SK-N-MC (cell line): ENCODE results near the gene KRT82.
"Not testable (repeated sequence)": the region's sequence is repeated elsewhere in the genome, so short reads cannot be mapped to it uniquely, and the experiment has no call there.

Experiments used
- DNase-seq: peaks from one replicate; pipeline ENCODE4 v3.0.0-alpha.2; 2011; ENCODE audit warnings: low read depth, low spot score
- H3K27ac ChIP-seq: fragments of 200-600 bp; sonication (generic); 2 replicates; pipeline ENCODE4 v1.5.1; 2016; ENCODE audit warnings: mixed run types
- H3K36me3 ChIP-seq: fragments of 200-600 bp; sonication (generic); 2 replicates; pipeline ENCODE4 v1.6.1; 2017; ENCODE audit warnings: antibody characterized with exemption, low read length, mixed read lengths; ENCODE audit not compliant: insufficient read depth
- H3K4me3 ChIP-seq: fragments of 200-600 bp; sonication (generic); 2 replicates; pipeline ENCODE4 v1.5.1; 2016
- H3K9ac ChIP-seq: fragments of 200-600 bp; sonication (generic); 2 replicates; pipeline ENCODE4 v1.8.0; 2017; ENCODE audit warnings: mixed run types, mixed read lengths; ENCODE audit not compliant: insufficient read length
- H3K9me3 ChIP-seq: fragments of 200-600 bp; sonication (generic); 2 replicates; pipeline ENCODE4 v1.6.1; 2017; ENCODE audit warnings: low read depth, mild to moderate bottlenecking, antibody characterized with exemption, low read length, moderate library complexity, mixed read lengths
- EZH2 ChIP-seq: fragments of 200-600 bp; sonication (generic); IDR thresholded peaks from one replicate; pipeline ENCODE4 v1.6.1; 2017; ENCODE audit warnings: antibody characterized with exemption
- FOXP2 ChIP-seq: optimal IDR thresholded peaks from 2 replicates; pipeline ENCODE3; 2011; ENCODE audit warnings: mild to moderate bottlenecking, moderate library complexity; ENCODE audit not compliant: insufficient read depth; ENCODE audit errors: extremely low read length, control extremely low read depth
- POLR2AphosphoS5 ChIP-seq: IDR thresholded peaks from 2 replicates; pipeline ENCODE4 v1.6.1; 2012; ENCODE audit warnings: mild to moderate bottlenecking, low read depth, low read length, borderline replicate concordance

Gene KRT82

DNA sequence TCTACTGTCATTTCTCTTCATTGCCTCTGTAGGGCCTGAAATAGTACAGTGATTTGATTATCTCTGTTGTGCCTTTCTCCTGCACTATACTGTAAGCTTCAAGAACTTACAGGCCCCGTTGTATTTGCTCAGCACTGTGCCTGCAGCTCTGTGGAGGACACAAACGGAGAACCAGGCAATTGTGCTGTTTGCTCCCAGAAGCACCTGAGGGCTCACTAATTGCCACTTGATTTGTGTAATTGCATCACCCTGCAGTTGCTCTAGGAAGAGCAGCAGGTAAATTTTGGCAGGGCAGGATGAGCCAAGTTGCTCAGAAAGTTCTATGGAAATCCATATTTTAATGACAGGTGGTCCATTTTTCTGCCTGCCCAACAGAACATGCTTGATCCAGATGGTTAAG lies 11.6 kb upstream of the KRT82 start:
- no peak for DNase-seq
- H3K4me3 ChIP-seq: no peak overlapping the region
- no peak overlapping the region for H3K9ac ChIP-seq
- H3K9me3 ChIP-seq: no peaks in the 10 kb centered on the region
- no peaks in the 10 kb centered on the region for H3K36me3 ChIP-seq
- TF ChIP-seq FOXP2 (no peak), POLR2AphosphoS5 (no peak)
- no peak overlapping the region for H3K27ac ChIP-seq

DNA sequence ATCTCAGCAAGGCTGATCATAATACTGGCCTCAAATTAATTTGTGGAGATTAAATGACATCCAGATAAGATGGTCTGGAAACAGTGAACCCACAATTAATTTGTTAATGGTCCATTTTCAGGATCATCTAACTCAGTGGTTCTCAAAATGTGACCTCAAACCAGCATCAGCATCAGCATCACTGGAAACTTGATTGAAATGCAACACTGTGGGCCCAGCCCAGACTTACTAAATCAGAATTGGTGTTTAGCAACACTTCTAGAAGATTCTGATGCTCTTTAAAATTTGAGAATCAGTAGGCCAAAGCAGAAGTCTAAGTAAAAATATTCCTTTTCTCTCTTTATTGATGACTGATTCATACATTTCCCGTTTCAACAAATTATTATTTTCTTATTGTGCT lies 10.7 kb upstream of the KRT82 start:
- Histone ChIP-seq H3K9ac (no peak overlapping the region), H3K4me3 (no peak overlapping the region), H3K36me3 (no peaks in the 10 kb centered on the region), H3K27ac (no peak overlapping the region), H3K9me3 (no peaks in the 10 kb centered on the region)
- no peak for TF ChIP-seq EZH2
- no peak for TF ChIP-seq FOXP2
- no peak for TF ChIP-seq POLR2AphosphoS5
- no peak for DNase-seq

DNA sequence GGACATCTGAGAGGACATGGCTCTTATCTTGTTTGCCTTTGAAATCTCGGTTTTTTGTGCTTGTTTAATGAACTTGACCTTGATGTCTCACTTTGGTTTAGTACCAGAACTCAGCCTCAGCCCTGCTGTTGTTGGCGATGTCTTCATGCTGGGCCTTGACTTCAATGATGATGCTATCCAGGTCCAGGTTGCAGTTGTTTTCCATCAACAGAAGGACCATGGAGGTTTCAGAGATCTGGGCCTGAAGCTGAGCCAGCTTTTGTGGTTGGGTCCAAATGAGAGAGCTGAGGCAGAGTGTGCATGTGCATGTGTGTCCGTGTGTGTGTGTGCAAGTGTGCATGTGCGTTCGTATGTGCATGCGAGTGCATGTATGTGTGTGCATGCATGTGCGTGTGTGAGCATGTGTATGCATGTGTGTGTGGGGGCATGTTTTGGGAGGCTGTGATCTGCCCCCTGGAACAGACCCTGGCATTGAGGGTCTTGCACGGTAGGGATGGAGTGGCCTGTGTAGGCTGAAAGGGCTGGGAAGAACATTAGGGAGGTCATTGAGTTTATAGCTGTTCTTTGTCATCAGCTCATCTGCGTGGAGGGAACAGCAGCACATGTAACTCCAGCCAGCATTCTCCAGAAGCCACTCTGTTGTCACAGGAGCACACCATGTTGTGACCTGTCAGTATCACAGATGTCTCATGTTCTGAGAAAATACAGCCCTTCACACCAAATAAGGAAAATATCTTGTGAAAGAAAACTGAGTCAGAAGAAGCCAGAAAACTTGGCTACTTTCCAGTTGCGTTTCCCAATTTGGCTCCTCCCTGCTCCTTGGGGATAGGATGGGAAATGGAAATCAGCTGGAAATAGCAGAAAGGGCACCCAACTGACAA lies 10.0 kb upstream of the KRT82 start:
- Histone ChIP-seq H3K36me3 (no peaks in the 10 kb centered on the region), H3K4me3 (no peak overlapping the region), H3K27ac (no peak overlapping the region), H3K9ac (no peak overlapping the region), H3K9me3 (no peaks in the 10 kb centered on the region)
- no peak for DNase-seq
- TF ChIP-seq EZH2: no peak
- TF ChIP-seq FOXP2: no peak
- TF ChIP-seq POLR2AphosphoS5: no peak

DNA sequence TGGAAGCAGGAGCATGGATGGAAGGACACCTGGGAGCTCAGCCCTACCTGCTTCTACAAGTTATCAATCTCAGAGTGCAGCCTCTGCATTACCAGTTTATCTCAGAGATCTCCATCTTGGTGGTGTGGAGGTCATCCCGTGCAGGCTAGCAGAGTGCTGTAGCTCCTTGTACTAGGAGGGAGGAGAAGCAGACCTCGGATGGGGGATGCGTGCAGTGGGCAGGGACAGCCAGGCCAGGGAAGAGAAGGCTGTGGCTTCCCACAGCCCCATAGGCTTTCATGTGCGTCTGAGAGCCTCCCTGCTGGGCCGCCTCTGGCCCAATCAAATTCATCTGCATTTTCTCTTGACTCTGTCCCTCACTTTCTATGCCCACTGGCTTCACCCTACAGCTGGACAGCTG lies 8.8 kb upstream of the KRT82 start:
- Histone ChIP-seq H3K9ac (no peak overlapping the region), H3K4me3 (no peak overlapping the region), H3K27ac (no peak overlapping the region), H3K36me3 (no peaks in the 10 kb centered on the region), H3K9me3 (no peaks in the 10 kb centered on the region)
- DNase-seq: no peak
- TF ChIP-seq EZH2: no peak
- TF ChIP-seq POLR2AphosphoS5: no peak
- TF ChIP-seq FOXP2: no peak

DNA sequence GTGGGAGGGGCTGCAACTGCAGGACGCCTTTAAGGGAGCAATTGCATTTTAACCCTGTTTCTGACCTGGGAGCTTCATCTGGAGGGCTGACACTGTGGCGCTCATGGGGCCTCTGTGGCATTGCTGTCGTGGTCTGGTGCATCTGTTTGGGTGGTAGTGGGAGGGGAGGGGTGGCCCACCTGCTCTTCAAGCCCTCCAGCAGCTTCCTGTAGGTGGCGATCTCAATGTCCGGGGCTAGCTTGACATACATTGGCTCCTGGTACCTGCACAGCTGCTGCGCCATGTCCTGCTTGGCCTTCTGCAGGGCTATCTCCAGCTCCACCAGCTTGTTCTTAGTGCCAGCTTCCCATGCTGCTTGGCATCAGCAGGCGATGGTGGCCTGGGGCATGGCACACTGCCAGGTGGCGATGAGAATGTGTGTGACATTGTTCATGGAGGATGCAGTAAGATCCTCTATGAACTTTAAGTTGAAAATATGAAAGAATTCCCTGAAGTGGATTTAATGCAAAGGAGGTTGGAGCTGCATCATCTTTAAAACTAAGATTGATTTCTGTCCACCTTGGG lies 7.7 kb upstream of the KRT82 start:
- no peaks in the 10 kb centered on the region for H3K36me3 ChIP-seq
- DNase-seq: no peak
- no peak overlapping the region for H3K4me3 ChIP-seq
- no peak overlapping the region for H3K9ac ChIP-seq
- no peak for TF ChIP-seq FOXP2
- TF ChIP-seq POLR2AphosphoS5: no peak
- no peak for TF ChIP-seq EZH2
- H3K27ac ChIP-seq: no peak overlapping the region
- no peaks in the 10 kb centered on the region for H3K9me3 ChIP-seq

DNA sequence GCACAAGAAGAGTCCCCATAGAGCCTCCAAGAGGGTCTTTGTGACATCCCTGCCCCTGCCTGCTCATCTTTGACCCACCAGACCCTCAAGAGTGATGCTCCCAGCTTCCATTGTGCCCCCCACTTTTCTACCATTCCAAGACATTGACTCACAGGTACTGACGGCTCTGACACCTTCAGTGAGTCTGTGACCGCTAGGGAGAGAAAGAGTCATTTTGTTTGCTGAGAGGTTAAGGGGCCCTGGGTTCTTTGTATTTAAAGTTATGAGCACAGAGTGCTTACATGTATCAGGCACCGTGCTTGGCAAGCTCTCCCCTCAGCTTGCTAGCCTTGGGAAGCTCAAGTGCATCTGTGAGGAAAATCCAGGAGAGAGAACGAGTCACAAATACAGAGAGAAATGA lies 7.1 kb upstream of the KRT82 start:
- Histone ChIP-seq H3K36me3 (no peaks in the 10 kb centered on the region), H3K9ac (no peak overlapping the region), H3K9me3 (no peaks in the 10 kb centered on the region), H3K27ac (no peak overlapping the region), H3K4me3 (no peak overlapping the region)
- TF ChIP-seq FOXP2 (no peak), EZH2 (no peak)
- no peak for DNase-seq

DNA sequence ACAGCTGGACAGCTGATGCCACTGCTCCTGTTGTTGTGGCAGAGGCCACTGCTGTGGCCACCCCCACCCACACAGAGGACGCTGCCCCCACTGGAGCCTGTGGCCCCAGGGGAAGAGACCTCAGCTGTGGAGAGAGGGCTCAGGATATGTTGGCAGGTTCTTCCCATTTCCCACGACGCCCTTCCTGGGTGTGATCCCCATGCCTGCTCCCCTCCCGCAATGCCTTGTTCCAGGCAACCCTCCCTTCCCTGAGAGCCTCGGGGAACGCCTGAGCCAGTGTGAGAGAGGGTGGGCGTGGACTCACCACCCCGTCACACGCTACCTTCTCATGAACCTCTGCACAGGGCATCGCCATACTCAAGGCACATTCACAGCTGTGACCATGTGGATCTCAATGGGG lies 5.7 kb upstream of the KRT82 start:
- TF ChIP-seq FOXP2 (no peak), POLR2AphosphoS5 (no peak), EZH2 (no peak)

DNA sequence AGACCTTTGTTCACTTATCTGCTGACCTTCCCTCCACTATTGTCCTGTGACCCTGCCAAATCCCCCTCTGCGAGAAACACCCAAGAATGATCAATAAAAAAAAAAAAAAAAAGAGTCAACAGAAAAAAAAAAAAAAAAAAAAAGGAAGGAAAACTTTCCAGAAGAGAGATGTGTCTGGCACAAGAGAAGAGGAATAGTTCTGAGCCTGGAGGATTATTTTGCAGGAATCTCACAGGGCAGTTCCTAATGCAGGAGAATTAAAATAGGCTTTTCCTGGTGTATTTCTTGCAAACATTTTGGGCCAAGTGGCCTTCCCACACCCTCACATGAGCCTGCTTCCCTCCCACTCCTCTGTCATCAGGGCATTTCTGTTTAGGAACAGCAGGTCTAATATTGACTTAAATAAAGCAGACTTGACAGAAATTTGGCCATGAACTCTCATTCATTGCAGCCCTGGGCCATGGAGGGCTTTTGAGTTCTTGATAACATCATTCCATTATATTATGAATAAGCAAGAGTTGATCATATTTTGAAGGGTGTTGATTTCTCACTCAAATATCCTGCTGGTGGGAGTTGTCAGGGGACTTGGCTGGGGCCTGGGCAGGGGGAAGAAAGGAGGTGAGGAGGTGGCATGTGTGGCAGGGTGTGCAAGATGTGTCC lies 4.6 kb upstream of the KRT82 start:
- H3K36me3 ChIP-seq, H3K27ac ChIP-seq, H3K4me3 ChIP-seq, H3K9ac ChIP-seq, H3K9me3 ChIP-seq, DNase-seq: not testable (repeated sequence)

More for the DNA sequence above, 5.7 kb upstream of the KRT82 start:
- DNase-seq: no peak
- Histone ChIP-seq H3K9ac (no peak overlapping the region), H3K9me3 (no peaks in the 10 kb centered on the region), H3K27ac (no peak overlapping the region), H3K36me3 (no peaks in the 10 kb centered on the region), H3K4me3 (no peak overlapping the region)
